GM21529 (cell line): ENCODE results near the gene FBXO45.
"Not testable (repeated sequence)": the region's sequence is repeated elsewhere in the genome, so short reads cannot be mapped to it uniquely, and the experiment has no call there.

ENCODE experiments used
- ATAC-seq: cut with Tn5 transposase; IDR thresholded peaks from one replicate; pipeline ENCODE4 v1.9.1; 2021; ENCODE audit not compliant: unreplicated experiment

Gene FBXO45

DNA sequence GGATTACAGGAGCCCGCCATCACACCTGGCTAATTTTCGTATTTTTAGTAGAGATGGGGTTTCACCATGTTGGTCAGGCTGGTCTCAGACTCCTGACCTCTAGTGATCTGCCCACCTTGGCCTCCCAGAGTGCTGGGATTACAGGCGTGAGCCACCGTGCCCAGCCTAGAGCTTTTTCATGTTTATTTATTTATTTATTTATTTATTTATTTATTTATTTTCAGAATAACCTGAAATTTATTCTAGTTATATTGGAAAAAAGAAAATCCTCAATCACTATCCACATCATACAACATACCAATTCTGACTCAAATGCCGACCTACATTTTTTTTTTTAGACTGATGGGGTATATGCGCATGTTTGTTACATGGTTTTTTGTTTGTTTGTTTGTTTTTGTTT, 46.8 kb downstream of the FBXO45 start:
- not testable (repeated sequence) for ATAC-seq

- no peak for ATAC-seq
Measured at GRCh38 chr3:196617256-196617655, 48.8 kb downstream of the FBXO45 start.

DNA sequence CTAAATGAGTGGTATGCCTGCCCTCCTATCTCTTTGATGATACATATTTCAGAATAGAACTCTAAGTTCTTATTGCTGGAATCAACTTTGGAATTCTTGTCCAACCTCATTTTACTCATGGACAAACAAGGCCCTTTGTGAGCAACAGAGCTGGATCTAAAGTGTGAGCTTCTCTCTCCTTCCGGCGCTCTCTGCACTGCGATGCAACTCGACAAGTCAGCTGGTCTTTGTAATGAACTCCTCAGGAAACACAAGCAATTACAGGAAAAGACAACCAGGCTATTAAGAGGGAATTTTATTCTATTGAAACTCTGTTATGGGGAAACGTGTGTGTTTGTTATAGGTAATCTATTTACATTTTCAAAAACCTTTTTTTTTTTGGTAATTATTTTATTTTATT, 50.8 kb downstream of the FBXO45 start:
- ATAC-seq = no peak

DNA sequence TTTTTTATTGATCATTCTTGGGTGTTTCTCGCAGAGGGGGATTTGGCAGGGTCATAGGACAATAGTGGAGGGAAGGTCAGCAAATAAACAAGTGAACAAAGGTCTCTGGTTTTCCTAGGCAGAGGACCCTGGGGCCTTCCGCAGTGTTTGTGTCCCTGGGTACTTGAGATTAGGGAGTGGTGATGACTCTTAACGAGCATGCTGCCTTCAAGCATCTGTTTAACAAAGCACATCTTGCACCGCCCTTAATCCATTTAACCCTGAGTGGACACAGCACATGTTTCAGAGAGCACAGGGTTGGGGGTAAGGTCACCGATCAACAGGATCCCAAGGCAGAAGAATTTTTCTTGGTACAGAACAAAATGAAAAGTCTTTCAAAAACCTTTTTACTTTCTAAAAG, 51.2 kb downstream of the FBXO45 start:
- not testable (repeated sequence) for ATAC-seq

DNA sequence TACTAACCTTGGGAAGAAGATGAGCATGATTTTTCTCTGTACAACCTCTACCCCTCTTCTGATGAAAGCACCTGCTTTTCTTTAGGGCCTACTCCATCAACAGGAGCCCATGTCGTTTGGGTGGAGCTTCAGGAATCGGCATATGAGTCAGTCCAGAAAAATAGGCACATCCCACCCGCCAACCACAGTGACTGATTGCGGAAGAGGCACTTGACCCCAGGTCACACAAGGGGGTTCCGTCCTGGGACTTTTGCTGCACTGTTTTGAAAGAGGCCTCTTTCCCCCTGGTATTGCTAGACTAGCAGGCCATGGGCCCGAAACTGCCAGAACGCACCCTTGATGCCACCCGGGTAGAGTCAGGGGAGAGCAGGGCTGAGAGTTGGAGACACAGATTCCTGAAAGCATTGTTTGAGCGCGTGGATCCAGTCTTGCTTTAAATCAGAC, 51.7 kb downstream of the FBXO45 start:
- peak; percentile 60 for ATAC-seq

DNA sequence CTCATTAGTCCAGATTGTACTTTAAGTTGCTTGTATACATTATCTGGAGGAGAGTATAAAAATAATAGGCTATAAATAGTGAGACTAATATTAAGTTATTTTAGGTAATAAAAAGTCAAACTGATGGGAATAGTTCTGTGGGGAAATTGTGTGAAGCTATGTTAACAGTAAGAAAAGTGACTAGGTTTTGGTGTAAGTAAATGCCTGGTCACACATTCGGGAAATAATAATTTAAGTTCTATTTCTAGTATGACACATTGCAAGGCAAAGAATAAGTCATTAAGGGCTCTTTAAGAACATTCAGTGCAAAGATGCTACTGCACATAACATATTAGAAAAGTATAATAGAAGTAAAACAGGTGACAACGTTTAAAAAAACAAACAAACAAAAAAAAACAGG, 52.2 kb downstream of the FBXO45 start:
- no peak for ATAC-seq

GRCh38 chr3:196621611-196622010, 53.2 kb downstream of the FBXO45 start:
- no peak for ATAC-seq

- peak; percentile 70 for ATAC-seq
Measured at GRCh38 chr3:196624067-196624790, 55.8 kb downstream of the FBXO45 start.

- ATAC-seq = no peak
Measured at GRCh38 chr3:196624907-196625306, 56.4 kb downstream of the FBXO45 start.

DNA sequence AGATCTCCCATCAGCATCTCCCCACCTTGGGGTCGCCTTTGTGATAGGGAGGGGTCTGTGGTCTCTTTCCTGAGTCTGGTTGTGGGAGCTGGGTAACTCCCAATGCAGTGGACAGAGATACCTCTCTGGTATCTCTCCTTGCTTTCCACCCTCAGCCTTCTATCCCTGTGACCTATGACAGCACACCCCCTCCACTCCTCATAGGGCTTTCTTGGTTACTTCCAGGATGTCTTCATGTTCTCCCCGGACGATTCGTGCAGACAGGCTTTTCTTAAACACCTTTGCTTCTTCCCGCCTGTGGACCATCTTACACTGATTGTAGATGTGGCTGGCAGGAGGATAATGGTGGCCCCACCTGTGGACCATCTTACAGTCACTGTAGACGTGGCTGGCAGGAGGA, 56.9 kb downstream of the FBXO45 start:
- ATAC-seq = no peak

DNA sequence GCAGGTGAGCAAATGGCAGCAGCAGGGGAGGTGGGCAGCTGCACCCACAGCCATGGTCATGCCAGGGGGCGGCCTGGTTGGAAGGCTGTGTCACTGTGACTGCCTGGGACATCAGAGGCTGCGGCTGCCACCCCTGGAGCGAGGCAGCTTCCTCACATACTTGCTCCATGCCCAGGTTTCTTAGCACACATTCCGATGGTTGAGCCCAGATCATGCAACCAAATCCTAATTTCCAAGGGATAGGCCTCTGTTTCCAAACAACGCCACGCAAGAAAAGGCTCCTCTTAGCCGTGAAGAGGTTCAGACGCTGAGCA, 59.4 kb downstream of the FBXO45 start:
- ATAC-seq = no peak

- no peak for ATAC-seq
Measured at GRCh38 chr3:196629228-196629627, 60.8 kb downstream of the FBXO45 start.

GRCh38 chr3:196631682-196632045, 63.2 kb downstream of the FBXO45 start:
- ATAC-seq = no peak

- ATAC-seq = peak; percentile 79
Measured at GRCh38 chr3:196632046-196632751, 63.7 kb downstream of the FBXO45 start.

GRCh38 chr3:196633555-196634151, 65.2 kb downstream of the FBXO45 start:
- ATAC-seq = no peak

DNA sequence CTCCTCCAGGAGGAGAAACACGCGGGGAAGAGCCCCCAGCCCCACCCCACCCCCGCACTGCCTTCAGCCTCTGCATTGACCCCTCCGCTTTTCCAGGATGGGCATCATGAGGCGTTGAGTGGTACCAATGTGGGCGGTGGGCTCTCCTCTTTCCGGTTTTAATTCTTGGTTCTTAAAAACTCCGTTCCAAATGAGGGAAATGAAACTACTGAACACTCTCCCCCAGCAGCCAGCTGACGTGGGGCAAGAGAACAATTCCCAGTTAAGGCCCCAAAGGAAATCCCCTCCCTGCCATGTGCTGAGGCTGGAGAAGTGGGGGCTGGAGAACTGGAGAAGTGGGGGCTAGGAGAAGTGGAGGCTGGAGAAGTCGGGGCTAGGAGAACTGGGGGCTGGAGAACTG, 65.8 kb downstream of the FBXO45 start:
- ATAC-seq = no peak

- no peak for ATAC-seq
Measured at GRCh38 chr3:196634829-196635228, 66.4 kb downstream of the FBXO45 start.

DNA sequence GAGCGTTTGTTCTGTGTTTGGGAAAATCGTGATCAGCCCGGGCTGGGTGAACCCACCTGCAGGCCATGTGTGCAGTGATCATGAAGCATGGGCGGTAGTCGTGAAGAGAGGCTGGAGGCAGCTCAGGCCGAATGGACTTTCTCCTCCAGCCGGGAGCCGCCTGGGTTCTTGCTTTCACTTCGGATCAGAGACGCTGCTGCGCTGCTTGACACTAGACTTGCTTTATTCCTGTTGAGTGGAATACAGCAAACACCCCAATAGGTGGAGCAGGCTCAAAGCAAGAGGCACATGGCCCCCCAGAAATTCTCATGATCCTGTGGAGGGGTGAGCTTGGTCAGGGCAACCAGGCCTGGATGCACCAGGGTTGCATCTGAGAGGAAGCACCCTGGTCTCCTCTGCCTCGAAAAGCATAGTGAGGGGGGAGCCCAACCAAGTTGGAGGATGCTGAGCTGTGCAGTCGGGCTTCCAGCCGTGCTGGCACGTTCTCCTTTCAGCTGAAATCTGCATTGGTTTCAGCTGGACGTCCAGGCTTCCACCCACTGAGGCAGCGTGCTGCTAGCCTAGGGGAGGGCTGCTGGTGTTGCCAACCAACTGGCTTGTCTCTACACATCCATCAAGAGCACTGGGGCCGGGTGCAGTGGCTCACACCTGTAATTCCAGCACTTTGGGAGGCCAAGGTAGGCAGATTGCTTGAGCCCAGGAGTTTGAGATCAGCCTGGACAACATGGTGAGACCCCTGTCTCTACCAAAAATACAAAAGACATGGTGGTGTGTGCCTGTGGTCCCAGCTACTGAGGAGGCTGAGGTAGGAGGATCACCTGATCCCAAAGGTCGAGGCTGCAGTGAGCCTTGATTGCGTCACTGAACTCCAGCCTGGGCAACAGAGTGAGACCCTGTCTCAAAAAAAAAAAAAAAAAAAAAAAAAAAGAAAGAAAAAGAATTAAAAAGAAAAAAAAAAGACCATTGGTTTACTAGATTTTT, 68.2 kb downstream of the FBXO45 start:
- no peak for ATAC-seq

GRCh38 chr3:196637941-196638340, 69.5 kb downstream of the FBXO45 start:
- not testable (repeated sequence) for ATAC-seq
